Stimulated activated naive CD8-positive, alpha-beta T cell treated with anti-CD3 and anti-CD28 coated beads, Interleukin-15, Interleukin-2, amounts not matched to agents 100 U/mL and 50 U/mL, for 24 hours (primary cell): ENCODE measurements around the gene SORCS2.

Source experiments
- ATAC-seq: fragments of 150-1000 bp; cut with Tn5 transposase; one replicate; pipeline ENCODE4 v1.10.0; 2021
- DNase-seq: peaks from one replicate; pipeline ENCODE4 v3.0.0; 2021

The SORCS2 gene

DNA sequence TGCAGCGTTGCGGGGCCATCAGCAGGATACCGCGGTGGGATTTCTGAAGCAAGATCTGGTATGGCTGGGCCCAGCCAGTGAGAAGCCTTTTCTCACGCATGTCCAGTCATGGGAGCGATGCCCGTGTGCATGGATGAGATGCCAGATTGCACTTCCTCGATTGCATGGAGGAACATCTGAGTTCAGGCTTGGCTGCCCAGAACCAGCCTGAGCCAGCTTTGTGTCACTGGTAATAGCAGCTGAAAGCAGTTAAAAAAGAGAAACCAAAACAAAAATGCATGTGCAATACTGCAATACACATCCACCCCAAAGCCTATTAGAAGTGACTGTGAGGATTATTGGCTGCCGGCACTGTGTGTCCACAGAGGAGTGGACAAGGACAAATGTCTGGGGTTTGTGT, 183.1 kb downstream of the SORCS2 start:
- DNase-seq (no peak), ATAC-seq (no peak)

DNA sequence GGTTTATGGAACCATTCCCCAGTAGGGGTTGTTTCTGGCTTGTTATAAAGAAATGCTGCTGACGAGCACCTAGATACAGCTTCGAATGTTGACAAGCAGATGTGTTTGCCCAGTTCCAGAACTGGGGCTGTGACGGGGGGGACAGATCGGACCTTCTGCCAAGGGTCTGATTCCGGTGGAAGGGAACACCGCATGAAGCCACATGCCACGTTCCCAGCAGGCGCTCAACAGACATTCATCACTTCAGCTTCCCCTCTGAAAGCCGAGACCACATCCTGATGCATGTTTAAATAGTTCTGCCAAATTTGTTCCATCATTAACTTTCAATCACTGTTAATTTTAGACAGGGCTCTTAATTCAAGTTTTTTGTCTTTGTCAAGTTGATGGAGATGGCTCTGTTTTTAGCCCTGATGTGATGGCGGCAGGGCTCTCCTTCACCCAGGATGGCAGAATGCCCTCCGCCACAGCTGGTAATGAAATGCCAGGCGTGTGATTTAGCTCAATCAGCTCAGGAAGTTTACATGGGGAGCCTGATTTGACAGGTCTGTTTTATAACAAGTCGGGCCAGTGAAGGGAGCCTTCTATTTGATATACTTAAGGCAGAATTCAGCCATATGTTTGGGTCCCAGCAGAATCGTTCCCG, 185.0 kb downstream of the SORCS2 start:
- no peak for ATAC-seq
- no peak for DNase-seq

DNA sequence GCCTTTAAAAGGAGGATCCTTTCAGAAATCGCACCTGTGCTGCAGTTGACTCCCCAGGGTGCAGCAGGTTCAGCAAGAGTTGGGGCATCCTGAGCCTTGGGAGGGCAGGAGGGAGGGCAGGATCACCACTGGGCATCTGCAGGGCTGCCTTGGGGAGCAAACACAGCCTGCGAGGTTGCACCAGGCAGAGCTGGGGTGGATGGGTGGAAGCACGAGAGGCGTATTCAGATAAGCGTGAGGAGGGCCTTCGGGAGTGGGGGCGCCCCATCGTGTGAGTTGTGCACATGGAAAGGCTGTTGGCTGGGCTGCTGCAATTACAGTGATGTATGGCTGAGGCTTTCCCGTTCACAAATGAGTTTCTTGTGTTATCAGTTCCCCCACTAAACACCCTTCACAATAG, 186.8 kb downstream of the SORCS2 start:
- DNase-seq (no peak), ATAC-seq (no peak)

DNA sequence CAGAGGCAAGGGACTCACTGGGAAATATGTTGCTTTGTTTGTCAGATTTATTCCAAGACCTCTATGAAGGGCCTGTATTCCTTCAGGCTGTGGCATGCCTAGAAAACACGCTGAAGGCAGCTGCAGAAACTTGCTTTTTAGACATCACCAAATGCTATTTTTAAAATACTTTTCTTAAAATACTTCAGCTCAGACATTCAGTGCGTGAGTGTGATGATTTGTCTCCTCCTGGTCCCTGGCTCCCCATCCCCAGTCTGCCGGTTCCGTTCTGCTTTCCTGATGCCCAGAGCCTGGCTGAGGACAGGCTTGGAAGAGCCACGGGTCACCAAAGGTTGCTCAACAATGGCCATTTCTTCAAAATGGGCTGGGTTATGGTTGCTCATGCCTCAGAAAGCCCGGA, 187.4 kb downstream of the SORCS2 start:
- DNase-seq (no peak), ATAC-seq (no peak)

DNA sequence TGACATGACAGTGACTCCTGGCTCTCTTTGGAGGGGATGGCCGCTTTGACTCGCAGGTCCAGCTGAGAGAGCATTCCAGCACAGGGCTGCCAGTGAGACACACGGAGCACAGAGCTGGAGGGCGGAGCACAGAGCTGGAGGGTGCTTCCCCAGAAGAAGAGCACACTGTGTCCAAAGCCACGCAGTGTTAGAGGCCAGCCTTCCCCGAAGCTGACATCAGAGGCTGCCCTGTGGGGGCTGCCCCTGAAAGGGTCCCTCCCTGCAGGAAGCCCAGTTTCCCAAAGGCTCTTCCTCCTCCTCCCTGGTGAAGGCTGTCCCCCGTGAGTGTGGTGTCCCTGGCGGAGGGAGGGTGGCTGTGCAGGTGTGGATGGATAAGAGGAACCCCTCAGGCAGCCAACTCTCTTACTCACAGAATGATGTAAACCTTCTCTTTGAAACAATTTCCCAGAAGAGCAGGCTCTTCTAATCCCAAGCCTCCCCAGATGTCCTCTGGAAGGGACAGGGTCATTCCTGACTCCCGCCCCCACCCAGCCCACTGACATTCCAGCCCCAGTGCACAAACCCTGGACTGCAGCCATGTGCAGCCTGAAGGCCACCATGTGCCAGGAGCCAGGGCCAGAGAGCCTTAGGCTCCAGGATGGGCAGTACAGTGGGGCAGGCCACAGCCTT, 189.0 kb downstream of the SORCS2 start:
- no peak for ATAC-seq

DNA sequence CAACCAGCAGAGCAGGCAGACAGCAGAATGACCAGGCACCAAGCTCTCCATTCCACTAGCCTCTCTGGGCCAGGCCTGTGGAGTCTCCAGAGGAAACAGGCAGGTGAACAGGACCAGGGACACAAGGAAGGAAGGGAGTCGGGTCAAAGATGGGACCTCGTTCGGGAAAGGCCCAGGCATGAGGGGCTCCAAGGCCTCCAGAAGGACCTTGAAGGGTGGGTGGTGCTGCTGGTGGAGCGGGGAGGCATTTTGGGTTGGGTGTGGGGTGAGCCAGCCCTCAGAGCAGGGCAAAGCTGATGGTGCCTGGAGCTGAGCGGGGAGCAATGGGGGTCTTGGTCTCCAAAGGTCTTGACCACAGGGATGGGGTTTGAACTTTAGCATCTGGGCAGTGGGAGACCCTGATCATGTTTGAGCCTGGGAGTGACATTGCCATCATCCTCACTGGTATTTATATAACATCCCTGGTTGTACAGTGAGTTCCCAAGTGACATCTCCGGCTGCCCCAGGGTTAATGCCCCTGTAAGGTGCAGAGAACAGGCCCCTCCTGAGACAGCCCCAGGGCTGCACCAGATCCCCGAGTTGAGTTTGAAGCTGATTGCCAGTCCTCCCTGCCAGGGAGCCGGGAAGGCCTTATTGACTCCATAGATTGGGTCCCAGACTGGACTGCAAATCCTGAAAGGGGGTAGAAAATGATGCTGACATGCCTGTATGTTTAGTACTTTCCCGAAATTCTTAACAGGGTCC, 189.7 kb downstream of the SORCS2 start:
- no peak for DNase-seq

More for the DNA sequence above, 189.0 kb downstream of the SORCS2 start:
- DNase-seq = no peak

DNA sequence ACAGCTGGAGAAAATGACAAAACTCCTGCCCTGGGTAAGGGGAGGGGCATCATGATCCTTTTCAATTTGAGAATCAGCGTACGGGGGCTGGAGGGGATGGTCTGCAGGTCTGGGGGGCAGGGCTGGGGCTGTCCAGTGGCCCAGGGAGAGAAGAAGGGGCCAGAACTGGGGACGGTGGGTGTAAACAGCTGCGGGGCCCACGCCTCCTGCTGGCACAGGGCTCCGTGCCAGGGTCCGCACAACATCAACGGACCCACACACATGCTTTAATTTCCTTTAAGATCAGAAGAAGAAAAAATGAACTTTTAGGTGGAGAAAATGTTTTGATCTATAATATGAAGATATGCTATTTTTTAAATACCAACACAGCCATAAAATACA, 190.3 kb downstream of the SORCS2 start:
- ATAC-seq (no peak), DNase-seq (no peak)

More for the DNA sequence above, 189.7 kb downstream of the SORCS2 start:
- no peak for ATAC-seq

DNA sequence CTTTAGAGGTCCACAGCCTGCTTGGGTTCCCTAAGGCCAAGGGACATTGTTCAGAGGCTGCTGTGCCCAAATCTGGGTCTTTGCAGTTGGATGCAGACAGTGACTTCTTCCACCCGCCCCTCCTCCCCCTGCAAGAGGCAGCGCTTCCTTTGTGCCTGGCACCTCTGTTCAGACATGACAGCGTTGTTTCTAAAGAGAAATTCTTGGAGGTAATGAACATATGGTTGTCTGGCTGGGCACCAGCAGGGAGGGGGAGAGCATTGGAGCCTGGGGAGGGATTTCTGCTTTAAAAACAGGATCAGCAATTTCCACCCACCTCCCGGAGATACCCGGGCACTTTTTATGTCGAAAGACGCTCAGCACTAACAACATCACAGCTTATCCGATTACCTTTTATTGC, 190.9 kb downstream of the SORCS2 start:
- DNase-seq (no peak), ATAC-seq (no peak)

DNA sequence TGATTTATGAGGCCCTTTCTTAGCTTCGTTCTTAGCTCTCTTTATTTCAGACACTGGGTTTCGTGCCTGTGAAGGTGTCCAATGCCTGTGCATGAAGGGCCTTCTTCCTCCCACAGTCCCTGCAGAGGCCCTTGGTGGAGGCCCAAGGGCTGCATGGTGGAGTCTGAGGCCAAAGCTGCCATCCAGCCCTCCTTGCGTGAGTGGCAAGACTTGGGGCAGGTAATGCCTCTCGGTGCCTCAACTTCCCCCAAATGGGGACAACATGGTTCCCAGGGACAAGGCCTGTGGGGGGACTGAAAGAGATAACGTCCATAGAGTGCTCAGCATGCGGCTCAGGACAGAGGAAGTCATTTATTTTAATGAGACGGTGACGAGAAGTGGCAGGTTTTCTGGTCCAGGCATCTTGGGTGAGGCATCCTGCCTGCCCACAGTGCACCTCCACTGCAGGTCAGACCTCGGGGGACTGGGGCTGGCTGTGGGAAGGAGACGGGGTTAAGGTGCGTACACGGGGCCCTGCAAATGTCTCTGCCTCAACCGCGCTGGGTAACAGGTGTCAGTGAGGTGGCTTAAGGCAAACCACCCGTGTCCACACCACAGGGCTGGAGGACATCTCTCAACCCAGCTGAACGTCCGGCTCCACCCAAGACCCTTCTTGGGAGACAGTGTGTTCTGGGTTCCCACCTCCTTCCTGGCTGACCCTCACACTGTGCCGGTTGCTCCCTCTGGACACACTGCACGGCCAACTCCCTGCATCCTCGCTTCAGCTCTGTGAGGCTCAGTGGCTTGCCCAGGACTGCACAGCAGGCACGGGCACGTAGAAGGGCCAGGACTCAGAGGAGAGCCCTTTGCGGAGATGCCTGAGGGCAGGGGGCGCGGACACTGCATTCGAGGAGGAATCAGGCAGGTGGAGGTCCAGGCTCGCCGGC, 191.9 kb downstream of the SORCS2 start:
- no peak for ATAC-seq
- no peak for DNase-seq

DNA sequence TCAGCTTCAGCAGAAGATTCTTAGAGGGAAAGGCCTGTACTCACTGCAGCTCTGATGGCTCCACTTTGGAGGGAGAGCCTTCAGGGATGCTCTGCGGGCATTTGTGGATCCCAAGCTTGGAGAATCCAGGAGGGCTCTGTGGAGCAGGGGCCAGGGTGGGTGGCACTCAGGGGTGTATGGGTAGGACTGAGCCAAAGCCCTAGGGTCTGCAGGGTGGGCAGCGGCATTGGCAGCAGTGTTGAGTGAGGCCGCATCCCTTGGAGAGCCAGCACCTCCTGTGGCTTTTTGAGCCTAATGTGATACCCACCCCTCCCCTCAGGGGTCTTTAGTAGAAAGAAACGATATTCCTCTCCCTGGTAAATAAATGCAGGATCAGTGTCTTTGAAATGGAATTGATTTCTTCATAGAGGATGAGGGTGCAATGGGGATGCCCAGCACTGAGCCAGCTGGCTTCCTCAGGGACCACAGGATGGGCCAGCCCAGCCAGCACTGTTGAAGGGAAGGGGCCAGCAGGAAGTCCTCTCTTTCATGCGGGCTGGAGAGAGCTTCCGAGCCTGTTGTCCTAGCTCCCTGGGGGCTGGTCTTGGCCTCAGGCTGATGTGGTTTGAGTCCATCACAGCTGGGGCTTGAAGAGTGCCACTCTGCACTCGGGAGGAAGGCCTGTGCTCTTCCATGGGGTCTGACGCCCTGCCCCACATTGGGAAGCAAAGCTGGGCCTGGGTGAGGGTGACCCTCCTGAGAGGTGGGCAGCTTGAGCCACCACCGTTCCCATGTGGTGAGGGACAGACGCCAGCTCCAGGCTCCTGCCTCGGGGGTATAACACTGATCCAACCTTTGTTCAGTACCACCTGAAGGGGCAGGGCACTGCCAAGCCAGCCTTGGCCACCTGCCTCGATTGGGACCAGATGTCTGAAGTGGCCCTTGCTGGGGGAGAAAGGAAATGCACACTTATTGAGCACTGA, 192.9 kb downstream of the SORCS2 start:
- ATAC-seq (no peak), DNase-seq (no peak)

DNA sequence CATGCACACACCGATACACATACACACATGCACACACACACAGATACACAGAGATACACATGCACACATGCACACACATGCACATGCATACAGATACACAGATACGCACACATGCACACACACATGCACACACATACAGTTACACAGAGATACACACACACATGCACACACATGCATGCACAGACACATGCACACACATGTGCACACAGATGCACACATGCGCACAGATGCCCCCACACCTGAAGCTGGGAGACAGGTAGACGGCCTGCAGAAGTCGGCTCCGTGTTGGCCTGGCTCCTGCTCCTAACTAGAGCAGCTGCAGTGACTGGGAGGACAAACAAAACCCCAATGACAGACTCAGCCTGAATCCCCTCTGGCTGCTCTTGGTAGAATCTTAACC, 195.6 kb downstream of the SORCS2 start:
- DNase-seq (no peak), ATAC-seq (no peak)

DNA sequence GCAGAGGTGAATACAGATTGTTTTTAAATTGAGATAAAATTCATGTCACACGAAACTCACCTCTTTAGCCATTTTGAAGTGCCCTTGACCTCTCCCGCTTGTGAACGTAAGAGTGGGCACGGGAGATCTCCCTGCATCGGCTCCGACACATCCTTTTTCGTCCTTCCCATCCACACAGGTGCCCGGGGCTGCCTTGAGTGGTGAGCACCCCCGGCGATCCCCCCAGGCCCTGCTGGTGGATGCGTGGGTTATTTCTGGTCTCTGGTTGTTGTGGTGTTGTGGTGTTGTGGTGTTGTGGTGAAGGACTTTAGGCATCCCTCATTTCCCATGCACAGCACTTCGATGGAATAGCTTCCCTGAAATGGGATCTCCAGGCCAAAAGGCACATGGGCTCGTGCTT, 196.3 kb downstream of the SORCS2 start:
- ATAC-seq = no peak
- DNase-seq = no peak

DNA sequence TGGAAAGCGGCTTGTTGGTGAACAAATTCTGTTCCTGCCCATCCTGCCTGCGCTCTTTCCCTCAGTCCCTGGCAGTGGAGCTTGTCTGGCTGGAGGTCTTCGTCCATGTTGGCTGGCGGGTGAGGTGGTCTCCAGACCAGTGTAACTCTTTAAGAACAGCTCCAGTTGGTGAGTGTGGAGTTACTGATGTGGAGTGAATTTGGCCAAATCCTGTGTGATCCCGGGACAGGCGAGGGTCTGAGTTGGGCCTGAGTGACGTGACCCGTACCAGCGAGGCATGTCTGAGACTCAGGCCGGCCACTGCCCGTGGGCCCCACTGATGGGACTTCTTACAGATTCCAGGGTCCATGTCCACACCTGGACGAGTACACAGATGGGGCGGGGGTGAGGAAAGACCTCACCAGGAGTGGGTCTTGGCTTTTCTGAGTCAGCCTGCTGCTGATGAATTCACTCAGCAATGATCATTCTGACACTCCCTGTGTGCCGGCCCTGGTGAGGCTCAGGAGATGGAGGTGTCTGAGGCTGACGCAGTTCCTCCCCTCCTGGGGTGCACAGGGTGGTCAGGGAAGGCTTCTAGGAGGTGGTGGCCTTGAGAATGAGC, 196.9 kb downstream of the SORCS2 start:
- ATAC-seq (no peak), DNase-seq (no peak)

DNA sequence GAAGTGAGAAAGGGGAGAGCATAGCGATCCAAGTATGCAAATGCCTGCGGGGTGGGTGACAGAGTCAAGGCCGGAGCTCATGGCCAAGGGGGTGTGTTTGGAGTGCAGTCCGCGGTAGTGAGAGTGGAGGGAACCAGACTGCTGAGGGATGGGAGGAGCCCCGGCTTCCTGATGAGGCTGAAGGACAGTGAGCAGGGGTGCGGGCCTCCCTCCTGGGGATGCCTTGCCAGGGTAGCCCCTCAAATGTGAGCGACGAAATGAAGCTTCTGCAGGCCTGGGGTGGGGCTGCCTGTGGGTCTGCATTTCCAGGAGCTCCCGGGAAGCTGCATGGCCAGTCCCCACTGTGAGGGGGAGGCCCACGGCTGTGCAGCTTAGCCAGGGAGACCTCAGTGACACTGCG, 197.4 kb downstream of the SORCS2 start:
- no peak for DNase-seq
- no peak for ATAC-seq

DNA sequence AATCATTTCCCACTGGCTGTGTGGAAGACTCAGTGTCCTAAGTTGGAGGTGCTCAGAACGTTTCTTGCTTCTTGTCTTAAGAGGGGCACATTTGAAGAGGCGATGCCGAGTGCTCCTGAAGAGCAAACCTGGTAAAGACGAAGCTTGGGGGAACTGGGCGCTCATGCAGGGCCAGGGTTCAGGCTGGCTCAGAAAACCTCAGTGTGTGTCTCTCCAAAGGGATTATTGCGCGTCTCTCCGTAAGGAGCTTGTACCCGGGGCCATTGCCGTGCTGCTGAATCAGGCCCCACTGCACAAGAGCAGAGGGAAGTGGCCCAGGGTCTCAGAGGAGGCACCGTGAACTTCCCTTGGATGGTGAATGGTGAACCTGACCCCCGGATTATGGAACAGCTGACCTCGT, 198.0 kb downstream of the SORCS2 start:
- no peak for ATAC-seq
- no peak for DNase-seq

DNA sequence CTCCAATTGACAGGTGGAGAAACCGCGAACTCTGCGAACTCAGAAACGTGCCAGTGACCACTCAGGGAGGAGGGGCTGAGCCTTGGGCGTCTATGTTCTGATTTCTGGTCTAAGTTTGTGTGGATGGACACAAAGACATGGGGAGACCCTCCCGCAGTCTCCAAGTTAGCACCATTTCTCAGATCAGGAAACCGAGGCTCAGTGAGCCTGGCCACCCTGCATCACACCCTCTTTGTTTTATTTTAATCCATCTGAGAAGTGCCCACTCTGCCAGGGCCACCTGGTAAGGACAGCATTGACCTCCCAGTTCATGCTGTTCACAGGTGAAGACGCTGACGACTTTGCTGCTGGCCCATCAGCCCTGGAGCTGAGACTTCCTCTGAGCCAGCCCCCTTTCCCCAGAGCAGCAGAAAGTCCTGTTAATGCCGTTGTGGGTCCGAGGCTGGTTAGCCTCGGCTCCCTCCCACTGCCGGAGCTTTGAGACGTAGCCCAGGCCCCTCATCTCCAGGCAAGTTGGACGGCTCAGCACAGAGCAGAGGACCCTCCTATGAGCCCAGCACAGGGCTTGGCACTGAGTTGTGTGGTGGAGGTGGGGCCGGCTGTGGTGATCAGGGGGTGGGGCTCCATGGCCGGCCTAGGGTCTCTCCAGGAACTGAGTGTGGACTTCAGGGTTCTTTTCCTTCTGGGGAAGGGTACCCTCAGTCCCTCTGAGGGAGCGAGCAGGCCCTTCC, 198.7 kb downstream of the SORCS2 start:
- no peak for ATAC-seq
- no peak for DNase-seq

DNA sequence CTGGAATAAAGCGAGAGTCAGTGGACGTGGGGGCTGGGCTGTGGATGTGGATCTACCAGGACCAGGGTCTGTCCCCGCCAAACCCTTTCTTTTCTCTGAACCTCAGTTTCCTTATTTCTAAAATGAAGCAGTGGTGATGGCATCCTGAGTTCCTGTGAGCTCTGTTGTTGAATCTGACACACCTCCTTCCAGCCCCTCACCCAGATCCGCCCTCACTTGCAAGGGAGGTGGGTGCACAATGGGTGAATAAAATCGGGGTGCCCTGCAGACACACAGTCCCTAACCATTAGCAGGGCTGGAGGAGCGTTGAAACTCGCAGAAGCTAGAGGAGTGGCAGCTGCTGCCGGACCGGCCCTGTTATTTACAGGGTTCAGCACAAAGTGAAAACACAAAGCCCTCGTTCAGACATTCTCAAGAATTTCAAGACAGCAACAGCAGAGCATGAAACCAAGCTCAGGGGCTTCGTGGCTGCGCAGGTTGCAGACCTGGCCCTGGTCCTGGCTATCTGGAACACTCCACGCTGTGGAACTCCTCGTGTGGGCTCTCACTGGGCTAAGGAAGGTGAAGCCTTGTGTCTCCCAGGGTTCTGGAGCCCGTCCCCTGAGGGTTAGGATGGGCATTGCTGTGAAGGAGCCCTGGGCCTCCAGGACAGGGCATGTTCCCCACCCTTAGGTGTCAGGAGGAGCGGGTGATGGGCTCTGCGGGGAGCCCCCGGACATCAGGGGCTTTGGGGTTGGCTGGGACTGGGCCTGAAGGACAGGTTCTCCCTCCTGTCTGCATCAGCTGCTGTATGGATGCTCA, 199.5 kb downstream of the SORCS2 start:
- DNase-seq (no peak), ATAC-seq (no peak)

DNA sequence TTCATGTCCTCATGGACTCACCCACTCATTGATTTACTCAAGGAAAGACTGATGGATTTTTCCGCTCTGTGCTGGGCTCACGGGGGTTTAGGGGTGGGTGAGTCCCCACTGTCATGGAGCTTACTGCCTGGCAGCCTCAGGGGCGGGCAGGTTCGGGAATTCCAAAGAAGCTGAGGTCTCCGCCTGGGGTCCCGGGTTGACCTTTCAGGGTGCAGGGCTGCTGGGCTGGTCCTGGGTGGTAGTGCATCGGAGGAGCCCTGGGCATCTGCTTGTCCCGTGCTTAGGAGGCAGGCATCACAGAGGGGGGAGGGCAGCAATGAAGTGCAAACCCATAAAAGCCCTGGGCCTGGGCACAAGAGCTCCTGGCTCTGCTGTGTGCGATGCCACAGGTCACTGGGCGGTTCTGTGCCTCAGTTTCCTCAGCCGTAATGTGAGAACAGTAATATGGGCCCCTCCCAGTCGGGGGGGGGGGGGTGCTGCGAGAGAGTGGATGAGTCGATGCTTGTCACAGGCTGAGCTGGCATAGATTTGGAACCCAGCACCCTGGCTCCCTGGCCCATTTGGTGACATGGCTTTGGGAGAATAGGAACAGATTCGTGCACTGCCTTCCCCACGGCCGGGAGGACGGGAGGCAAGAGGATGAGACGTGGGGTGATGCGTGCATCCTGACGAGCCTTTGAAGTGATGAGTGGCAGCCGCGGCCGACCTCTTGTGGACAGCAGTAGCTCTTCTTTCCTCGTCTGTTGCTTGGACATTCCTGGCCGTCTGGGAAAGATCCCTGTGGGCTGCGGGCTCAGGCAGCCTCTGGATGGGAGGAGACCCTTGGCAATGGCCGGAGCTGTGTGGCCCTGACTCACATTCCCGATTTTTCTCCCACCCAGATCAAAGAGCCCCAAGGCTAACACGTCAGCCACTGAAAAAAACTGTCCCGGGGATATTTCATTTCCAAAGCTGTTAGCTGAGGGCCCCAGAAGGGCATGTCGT, 200.4 kb downstream of the SORCS2 start:
- no peak for ATAC-seq
- DNase-seq = no peak
